ENCODE results near the gene ERN1.

The ERN1 gene

GRCh38 chr17:63991611-63992010 is 138.3 kb downstream of the ERN1 start:
- no peak overlapping the region for H3K9ac ChIP-seq (ENCODE audit: low read length)
- H3K9me3 ChIP-seq (ENCODE audit: low read length) = no peaks in the 10 kb centered on the region
- H3K4me3 ChIP-seq (ENCODE audit: low read depth in 1 of 2, low read length in 2 of 2) = no peak overlapping the region
- no peak overlapping the region for H3K27ac ChIP-seq (ENCODE audit: low read depth, low read length)
- no peaks in the 10 kb centered on the region for H3K36me3 ChIP-seq (ENCODE audit: insufficient read depth, low read length)
- H3K27me3 ChIP-seq (ENCODE audit: control insufficient read depth in 1 of 2, insufficient read depth in 2 of 2, low read length in 2 of 2) = peaks cover 12 to 13% of the 10 kb centered on the region in 2 donors
- H3K4me1 ChIP-seq (ENCODE audit: insufficient read depth, low read length) = peaks cover 5% of the 10 kb centered on the region

- H3K4me1 ChIP-seq (ENCODE audit: insufficient read depth, low read length) = peaks cover 5% of the 10 kb centered on the region
- no peak overlapping the region for H3K4me3 ChIP-seq (ENCODE audit: low read depth in 1 of 2, low read length in 2 of 2)
- H3K9me3 ChIP-seq (ENCODE audit: low read length) = no peaks in the 10 kb centered on the region
- no peak overlapping the region for H3K9ac ChIP-seq (ENCODE audit: low read length)
- no peak overlapping the region for H3K27ac ChIP-seq (ENCODE audit: low read depth, low read length)
- H3K36me3 ChIP-seq (ENCODE audit: insufficient read depth, low read length) = no peaks in the 10 kb centered on the region
- H3K27me3 ChIP-seq (ENCODE audit: control insufficient read depth in 1 of 2, insufficient read depth in 2 of 2, low read length in 2 of 2) = peaks cover 12 to 13% of the 10 kb centered on the region in 2 donors
Observed at GRCh38 chr17:63989622-63990345, 140.2 kb downstream of the ERN1 start.

All from muscle layer of colon (tissue), 2 donors.